HepG2 (cell line): ENCODE results near the gene KDM7A. TPM values are rescaled to one million over a fixed set of nuclear protein-coding genes. Genes with fewer than 3 reads are reported as not detected.

Experiments
- FOXC1 ChIP-seq: sonication (generic); formaldehyde crosslinking; IDR thresholded peaks from 2 replicates; pipeline ENCODE4 v1.8.0; 2022; ENCODE audit warnings: mild to moderate bottlenecking, missing genetic modification reagents, borderline replicate concordance
- GFI1 ChIP-seq: sonication (generic); formaldehyde crosslinking; IDR thresholded peaks from 2 replicates; pipeline ENCODE4 v1.5.0; 2020; ENCODE audit warnings: missing genetic modification reagents, mild to moderate bottlenecking, borderline replicate concordance
- ISX ChIP-seq: sonication (generic); formaldehyde crosslinking; conservative IDR thresholded peaks from 2 replicates; pipeline ENCODE4 v1.5.0; 2020; ENCODE audit warnings: missing genetic modification reagents
- KAT8 ChIP-seq: IDR thresholded peaks from 2 replicates; pipeline ENCODE4 v1.6.1; 2016; ENCODE audit warnings: missing genetic modification reagents, missing compliant biosample characterization
- KDM5B ChIP-seq: sonication (generic); formaldehyde crosslinking; IDR thresholded peaks from 2 replicates; pipeline ENCODE4 v1.4.0; 2020; ENCODE audit warnings: missing genetic modification reagents, mild to moderate bottlenecking, borderline replicate concordance
- LCORL ChIP-seq, 2 experiments: fragments of 450-650 bp in 1 of 2; sonication (generic) in 1 of 2; formaldehyde crosslinking in 1 of 2; IDR thresholded peaks; 2 replicates each; pipeline versions ENCODE4 v1.5.0 to v1.6.1; 2017 to 2020; ENCODE audit warnings: antibody characterized with exemption in 1 of 2, missing genetic modification reagents in 1 of 2
- U2AF1 ChIP-seq: fragments of 200-400 bp; formaldehyde crosslinking; optimal IDR thresholded peaks from 2 replicates; pipeline ENCODE3; 2017; ENCODE audit warnings: mild to moderate bottlenecking, low read depth, low read length
- ZC3H13 ChIP-seq: sonication (generic); formaldehyde crosslinking; IDR thresholded peaks from 2 replicates; pipeline ENCODE4 v1.8.1; 2023; ENCODE audit warnings: mild to moderate bottlenecking, missing genetic modification reagents, moderate library complexity
- ZNF136 ChIP-seq: sonication (generic); formaldehyde crosslinking; IDR thresholded peaks from 2 replicates; pipeline ENCODE4 v1.8.1; 2022; ENCODE audit warnings: low read depth, mild to moderate bottlenecking, moderate library complexity, missing genetic modification reagents
- ZNF230 ChIP-seq: sonication (generic); formaldehyde crosslinking; IDR thresholded peaks from 2 replicates; pipeline ENCODE4 v1.4.0; 2020; ENCODE audit warnings: mild to moderate bottlenecking, missing genetic modification reagents
- ZNF569 ChIP-seq: sonication (generic); formaldehyde crosslinking; IDR thresholded peaks from 2 replicates; pipeline ENCODE4 v1.5.0; 2020; ENCODE audit warnings: mild to moderate bottlenecking, missing genetic modification reagents, moderate library complexity, borderline replicate concordance
- polyA plus RNA-seq, 8 experiments: library from polyadenylated mRNA; depleted of rRNA in 3 of 8; stranded (reverse) in 7 of 8; unstranded in 1 of 8; fragments of >200 nt; fragmentation: Illumina TruSeq in 4 of 8; extraction: Trizol in 4 of 8; gene quantifications; 2 replicates each; pipeline versions ENCODE4 v1.2.1 to v1.2.3, GENCODE V29; 2011 to 2016; ENCODE audit warnings: low read depth in 4 of 8, missing spikeins in 1 of 8, mixed read lengths in 1 of 8; ENCODE audit not compliant: insufficient read depth in 1 of 8
- total RNA-seq, 5 experiments: library from RNA; depleted of rRNA; stranded (reverse); fragments of >200 nt; fragmentation: Illumina TruSeq; extraction: Trizol; gene quantifications; 2 replicates each; pipeline ENCODE4 v1.2.3, GENCODE V29; 2016; ENCODE audit warnings: low read depth in 1 of 5
- TF ChIP-seq, protein P1 (sequence below): sonication (generic); formaldehyde crosslinking; IDR thresholded peaks from 2 replicates; pipeline ENCODE4 v1.4.0; 2020; ENCODE audit warnings: missing genetic modification reagents, borderline replicate concordance
- TF ChIP-seq, protein P2 (sequence below): IDR thresholded peaks from 2 replicates; pipeline ENCODE4 v1.4.0; 2020; ENCODE audit warnings: mild to moderate bottlenecking, missing genetic modification reagents
- TF ChIP-seq, protein P3 (sequence below): sonication (generic); formaldehyde crosslinking; IDR thresholded peaks from 2 replicates; pipeline ENCODE4 v1.5.0; 2020; ENCODE audit warnings: missing genetic modification reagents, mild to moderate bottlenecking, borderline replicate concordance
- TF ChIP-seq, protein P4 (sequence below): sonication (generic); formaldehyde crosslinking; IDR thresholded peaks from 2 replicates; pipeline ENCODE4 v1.5.0; 2020; ENCODE audit warnings: missing genetic modification reagents
- TF ChIP-seq, protein P5 (sequence below): sonication (generic); formaldehyde crosslinking; IDR thresholded peaks from 2 replicates; pipeline ENCODE4 v1.8.0; 2022; ENCODE audit warnings: mild to moderate bottlenecking, missing genetic modification reagents, borderline replicate concordance

Gene KDM7A
- total and polyA plus RNA-seq, 2 of the 13 experiments (the other 11 are each of a cell fraction or from before 2014, with no cell fraction given) = 10.8 to 16.8 TPM

DNA sequence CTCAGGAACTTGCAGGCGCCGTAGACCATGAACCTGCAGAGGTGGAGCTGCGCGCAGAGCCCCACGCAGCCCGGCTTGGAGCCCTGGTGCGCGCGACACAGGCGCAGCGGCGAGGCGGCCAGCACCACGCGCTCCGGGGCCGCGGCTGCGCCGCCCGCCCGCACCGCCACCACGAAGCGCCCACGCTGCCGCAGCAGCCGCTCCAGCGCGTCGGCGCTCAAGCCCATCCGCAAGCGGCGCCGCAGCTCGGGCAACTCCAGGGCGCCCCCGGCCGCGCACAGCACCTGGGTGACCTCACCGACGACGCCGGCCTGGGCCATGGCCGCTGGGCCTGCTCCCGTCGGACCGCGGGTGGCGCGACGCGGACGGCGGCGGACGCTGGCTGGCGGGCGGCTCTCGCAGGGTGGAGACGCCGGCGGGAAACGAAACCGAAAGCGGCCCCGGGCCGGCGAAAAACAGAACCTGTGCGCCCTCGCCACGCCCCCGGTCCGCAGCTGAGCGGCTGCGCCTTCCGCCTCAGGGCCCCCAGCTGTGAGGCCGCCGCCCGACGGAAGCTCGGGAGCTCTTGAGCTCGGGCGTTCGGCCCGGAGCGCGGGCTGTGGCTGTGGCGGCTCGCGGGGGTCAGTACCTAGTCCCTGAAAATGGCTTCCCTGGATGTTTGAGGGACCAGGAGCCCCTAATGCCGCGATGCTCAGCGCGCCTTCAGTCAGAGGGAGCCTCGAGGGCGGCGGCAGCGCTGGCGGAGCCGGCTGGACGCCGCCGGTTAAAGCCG lies 114.1 kb downstream of the KDM7A start, which contains the start of gene PARP12 (continued):
- TF ChIP-seq, protein P1, sequence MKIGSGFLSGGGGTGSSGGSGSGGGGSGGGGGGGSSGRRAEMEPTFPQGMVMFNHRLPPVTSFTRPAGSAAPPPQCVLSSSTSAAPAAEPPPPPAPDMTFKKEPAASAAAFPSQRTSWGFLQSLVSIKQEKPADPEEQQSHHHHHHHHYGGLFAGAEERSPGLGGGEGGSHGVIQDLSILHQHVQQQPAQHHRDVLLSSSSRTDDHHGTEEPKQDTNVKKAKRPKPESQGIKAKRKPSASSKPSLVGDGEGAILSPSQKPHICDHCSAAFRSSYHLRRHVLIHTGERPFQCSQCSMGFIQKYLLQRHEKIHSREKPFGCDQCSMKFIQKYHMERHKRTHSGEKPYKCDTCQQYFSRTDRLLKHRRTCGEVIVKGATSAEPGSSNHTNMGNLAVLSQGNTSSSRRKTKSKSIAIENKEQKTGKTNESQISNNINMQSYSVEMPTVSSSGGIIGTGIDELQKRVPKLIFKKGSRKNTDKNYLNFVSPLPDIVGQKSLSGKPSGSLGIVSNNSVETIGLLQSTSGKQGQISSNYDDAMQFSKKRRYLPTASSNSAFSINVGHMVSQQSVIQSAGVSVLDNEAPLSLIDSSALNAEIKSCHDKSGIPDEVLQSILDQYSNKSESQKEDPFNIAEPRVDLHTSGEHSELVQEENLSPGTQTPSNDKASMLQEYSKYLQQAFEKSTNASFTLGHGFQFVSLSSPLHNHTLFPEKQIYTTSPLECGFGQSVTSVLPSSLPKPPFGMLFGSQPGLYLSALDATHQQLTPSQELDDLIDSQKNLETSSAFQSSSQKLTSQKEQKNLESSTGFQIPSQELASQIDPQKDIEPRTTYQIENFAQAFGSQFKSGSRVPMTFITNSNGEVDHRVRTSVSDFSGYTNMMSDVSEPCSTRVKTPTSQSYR (CRISPR knock-in tag) = no peak
- TF ChIP-seq ZNF569 (CRISPR knock-in tag) (no peak), LCORL (IDR thresholded peaks at IDR 0.05) (no peak), LCORL (CRISPR knock-in tag; IDR thresholded peaks at IDR 0.05) (peak; percentile 40; the same call in 1 of the 2 replicates), ZNF136 (CRISPR knock-in tag) (no peak), ZNF230 (CRISPR knock-in tag) (0 out of 2 replicates have a peak, but pooled peaks have one; percentile 49), FOXC1 (CRISPR knock-in tag) (peak; percentile 57; the same call in 1 of the 2 replicates), GFI1 (CRISPR knock-in tag) (no peak), ISX (CRISPR knock-in tag) (0 out of 2 replicates have a peak, but pooled peaks have one; percentile 36), U2AF1 (no peak), KAT8 (peak; percentile 69; the same call in 1 of the 2 replicates), ZC3H13 (CRISPR knock-in tag) (no peak), KDM5B (CRISPR knock-in tag) (peak; percentile 41; the same call in 1 of the 2 replicates)
- TF ChIP-seq, protein P2, sequence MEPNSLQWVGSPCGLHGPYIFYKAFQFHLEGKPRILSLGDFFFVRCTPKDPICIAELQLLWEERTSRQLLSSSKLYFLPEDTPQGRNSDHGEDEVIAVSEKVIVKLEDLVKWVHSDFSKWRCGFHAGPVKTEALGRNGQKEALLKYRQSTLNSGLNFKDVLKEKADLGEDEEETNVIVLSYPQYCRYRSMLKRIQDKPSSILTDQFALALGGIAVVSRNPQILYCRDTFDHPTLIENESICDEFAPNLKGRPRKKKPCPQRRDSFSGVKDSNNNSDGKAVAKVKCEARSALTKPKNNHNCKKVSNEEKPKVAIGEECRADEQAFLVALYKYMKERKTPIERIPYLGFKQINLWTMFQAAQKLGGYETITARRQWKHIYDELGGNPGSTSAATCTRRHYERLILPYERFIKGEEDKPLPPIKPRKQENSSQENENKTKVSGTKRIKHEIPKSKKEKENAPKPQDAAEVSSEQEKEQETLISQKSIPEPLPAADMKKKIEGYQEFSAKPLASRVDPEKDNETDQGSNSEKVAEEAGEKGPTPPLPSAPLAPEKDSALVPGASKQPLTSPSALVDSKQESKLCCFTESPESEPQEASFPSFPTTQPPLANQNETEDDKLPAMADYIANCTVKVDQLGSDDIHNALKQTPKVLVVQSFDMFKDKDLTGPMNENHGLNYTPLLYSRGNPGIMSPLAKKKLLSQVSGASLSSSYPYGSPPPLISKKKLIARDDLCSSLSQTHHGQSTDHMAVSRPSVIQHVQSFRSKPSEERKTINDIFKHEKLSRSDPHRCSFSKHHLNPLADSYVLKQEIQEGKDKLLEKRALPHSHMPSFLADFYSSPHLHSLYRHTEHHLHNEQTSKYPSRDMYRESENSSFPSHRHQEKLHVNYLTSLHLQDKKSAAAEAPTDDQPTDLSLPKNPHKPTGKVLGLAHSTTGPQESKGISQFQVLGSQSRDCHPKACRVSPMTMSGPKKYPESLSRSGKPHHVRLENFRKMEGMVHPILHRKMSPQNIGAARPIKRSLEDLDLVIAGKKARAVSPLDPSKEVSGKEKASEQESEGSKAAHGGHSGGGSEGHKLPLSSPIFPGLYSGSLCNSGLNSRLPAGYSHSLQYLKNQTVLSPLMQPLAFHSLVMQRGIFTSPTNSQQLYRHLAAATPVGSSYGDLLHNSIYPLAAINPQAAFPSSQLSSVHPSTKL = peak; percentile 57; the same call in 1 of the 2 replicates
- TF ChIP-seq, protein P3, sequence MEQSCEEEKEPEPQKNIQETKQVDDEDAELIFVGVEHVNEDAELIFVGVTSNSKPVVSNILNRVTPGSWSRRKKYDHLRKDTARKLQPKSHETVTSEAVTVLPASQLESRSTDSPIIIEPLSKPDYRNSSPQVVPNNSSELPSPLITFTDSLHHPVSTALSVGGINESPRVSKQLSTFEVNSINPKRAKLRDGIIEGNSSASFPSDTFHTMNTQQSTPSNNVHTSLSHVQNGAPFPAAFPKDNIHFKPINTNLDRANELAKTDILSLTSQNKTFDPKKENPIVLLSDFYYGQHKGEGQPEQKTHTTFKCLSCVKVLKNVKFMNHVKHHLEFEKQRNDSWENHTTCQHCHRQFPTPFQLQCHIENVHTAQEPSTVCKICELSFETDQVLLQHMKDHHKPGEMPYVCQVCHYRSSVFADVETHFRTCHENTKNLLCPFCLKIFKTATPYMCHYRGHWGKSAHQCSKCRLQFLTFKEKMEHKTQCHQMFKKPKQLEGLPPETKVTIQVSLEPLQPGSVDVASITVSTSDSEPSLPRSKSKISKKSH (CRISPR knock-in tag) = no peak
- TF ChIP-seq, protein P4, sequence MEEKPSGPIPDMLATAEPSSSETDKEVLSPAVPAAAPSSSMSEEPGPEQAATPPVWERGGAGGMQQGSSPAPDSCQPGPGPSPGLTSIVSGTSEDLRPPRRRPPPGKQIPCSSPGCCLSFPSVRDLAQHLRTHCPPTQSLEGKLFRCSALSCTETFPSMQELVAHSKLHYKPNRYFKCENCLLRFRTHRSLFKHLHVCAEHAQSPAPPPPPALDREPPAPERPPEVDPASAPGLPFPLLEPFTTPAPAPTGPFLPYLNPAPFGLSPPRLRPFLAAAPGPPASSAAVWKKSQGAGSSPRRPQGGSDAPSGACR (CRISPR knock-in tag) = peak; percentile 57; the same call in 1 of the 2 replicates
- TF ChIP-seq, protein P5, sequence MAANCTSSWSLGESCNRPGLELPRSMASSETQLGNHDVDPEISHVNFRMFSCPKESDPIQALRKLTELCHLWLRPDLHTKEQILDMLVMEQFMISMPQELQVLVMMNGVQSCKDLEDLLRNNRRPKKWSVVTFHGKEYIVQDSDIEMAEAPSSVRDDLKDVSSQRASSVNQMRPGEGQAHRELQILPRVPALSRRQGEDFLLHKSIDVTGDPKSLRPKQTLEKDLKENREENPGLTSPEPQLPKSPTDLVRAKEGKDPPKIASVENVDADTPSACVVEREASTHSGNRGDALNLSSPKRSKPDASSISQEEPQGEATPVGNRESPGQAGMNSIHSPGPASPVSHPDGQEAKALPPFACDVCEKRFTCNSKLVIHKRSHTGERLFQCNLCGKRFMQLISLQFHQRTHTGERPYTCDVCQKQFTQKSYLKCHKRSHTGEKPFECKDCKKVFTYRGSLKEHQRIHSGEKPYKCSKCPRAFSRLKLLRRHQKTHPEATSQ (CRISPR knock-in tag) = peak; percentile 66; the same call in 1 of the 2 replicates
